Measurements from ENCODE around the gene TRAPPC14.

DNA sequence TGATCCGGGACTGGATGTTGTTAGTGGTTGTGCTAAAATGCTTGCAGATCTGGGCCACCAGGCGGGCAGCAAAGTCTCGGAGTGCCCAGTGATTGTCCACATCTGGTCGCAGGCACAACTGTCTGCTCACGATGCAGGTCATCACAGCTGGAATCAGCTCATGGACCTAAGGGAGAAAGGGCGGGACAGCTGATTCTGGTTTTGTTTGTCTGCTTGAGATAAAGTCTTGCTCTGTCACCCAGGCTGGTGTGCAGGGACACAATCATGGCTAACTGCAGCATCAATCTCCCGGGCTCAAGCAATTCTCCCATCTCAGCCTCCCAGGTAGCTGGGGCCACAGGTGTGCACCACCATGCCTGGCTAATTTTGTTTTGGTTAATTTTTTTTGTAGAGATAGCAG, 47.4 kb downstream of the TRAPPC14 start:
- TF ChIP-seq ESRRG (CRISPR knock-in tag; IDR thresholded peaks at IDR 0.05) (no peak), ZNF70 (CRISPR knock-in tag; IDR thresholded peaks at IDR 0.05) (no peak), GLIS3 (CRISPR knock-in tag; IDR thresholded peaks at IDR 0.05) (no peak), ISL1 (CRISPR knock-in tag; IDR thresholded peaks at IDR 0.05) (no peak), TOX (CRISPR knock-in tag; IDR thresholded peaks at IDR 0.05; ENCODE audit: borderline replicate concordance) (no peak)
- TF ChIP-seq, protein P1, sequence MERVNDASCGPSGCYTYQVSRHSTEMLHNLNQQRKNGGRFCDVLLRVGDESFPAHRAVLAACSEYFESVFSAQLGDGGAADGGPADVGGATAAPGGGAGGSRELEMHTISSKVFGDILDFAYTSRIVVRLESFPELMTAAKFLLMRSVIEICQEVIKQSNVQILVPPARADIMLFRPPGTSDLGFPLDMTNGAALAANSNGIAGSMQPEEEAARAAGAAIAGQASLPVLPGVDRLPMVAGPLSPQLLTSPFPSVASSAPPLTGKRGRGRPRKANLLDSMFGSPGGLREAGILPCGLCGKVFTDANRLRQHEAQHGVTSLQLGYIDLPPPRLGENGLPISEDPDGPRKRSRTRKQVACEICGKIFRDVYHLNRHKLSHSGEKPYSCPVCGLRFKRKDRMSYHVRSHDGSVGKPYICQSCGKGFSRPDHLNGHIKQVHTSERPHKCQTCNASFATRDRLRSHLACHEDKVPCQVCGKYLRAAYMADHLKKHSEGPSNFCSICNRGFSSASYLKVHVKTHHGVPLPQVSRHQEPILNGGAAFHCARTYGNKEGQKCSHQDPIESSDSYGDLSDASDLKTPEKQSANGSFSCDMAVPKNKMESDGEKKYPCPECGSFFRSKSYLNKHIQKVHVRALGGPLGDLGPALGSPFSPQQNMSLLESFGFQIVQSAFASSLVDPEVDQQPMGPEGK (CRISPR knock-in tag; IDR thresholded peaks at IDR 0.05; ENCODE audit: borderline replicate concordance): no peak
- TF ChIP-seq, protein P2, sequence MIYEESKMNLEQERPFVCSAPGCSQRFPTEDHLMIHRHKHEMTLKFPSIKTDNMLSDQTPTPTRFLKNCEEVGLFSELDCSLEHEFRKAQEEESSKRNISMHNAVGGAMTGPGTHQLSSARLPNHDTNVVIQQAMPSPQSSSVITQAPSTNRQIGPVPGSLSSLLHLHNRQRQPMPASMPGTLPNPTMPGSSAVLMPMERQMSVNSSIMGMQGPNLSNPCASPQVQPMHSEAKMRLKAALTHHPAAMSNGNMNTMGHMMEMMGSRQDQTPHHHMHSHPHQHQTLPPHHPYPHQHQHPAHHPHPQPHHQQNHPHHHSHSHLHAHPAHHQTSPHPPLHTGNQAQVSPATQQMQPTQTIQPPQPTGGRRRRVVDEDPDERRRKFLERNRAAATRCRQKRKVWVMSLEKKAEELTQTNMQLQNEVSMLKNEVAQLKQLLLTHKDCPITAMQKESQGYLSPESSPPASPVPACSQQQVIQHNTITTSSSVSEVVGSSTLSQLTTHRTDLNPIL (CRISPR knock-in tag; IDR thresholded peaks at IDR 0.05; ENCODE audit: low read depth): no peak
- TF ChIP-seq, protein P3, sequence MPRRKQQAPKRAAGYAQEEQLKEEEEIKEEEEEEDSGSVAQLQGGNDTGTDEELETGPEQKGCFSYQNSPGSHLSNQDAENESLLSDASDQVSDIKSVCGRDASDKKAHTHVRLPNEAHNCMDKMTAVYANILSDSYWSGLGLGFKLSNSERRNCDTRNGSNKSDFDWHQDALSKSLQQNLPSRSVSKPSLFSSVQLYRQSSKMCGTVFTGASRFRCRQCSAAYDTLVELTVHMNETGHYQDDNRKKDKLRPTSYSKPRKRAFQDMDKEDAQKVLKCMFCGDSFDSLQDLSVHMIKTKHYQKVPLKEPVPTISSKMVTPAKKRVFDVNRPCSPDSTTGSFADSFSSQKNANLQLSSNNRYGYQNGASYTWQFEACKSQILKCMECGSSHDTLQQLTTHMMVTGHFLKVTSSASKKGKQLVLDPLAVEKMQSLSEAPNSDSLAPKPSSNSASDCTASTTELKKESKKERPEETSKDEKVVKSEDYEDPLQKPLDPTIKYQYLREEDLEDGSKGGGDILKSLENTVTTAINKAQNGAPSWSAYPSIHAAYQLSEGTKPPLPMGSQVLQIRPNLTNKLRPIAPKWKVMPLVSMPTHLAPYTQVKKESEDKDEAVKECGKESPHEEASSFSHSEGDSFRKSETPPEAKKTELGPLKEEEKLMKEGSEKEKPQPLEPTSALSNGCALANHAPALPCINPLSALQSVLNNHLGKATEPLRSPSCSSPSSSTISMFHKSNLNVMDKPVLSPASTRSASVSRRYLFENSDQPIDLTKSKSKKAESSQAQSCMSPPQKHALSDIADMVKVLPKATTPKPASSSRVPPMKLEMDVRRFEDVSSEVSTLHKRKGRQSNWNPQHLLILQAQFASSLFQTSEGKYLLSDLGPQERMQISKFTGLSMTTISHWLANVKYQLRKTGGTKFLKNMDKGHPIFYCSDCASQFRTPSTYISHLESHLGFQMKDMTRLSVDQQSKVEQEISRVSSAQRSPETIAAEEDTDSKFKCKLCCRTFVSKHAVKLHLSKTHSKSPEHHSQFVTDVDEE (CRISPR knock-in tag; IDR thresholded peaks at IDR 0.05): no peak

Data from SK-N-SH treated with all-trans-retinoic acid at 6 μM for 48 hours (cell line).